Fibroblast of mammary gland (primary cell): ENCODE data around the gene USP3.
"Not testable (repeated sequence)": the region's sequence is repeated elsewhere in the genome, so short reads cannot be mapped to it uniquely, and the experiment has no call there.

ENCODE experiments used
- DNase-seq: peaks from one replicate; pipeline ENCODE4 v3.0.0-alpha.2; 2010; ENCODE audit warnings: low read depth
- H3K4me3 ChIP-seq: 2 replicates; pipeline ENCODE4 v1.5.1; 2011; ENCODE audit warnings: low read depth, mild to moderate bottlenecking, low read length, moderate library complexity; ENCODE audit not compliant: control insufficient read depth
- TF ChIP-seq, protein P1 (sequence below): conservative IDR thresholded peaks from 2 replicates; pipeline ENCODE4 v1.5.1; 2011; ENCODE audit warnings: low read depth, low read length, inconsistent platforms; ENCODE audit not compliant: control insufficient read depth, insufficient read depth

USP3 gene

DNA sequence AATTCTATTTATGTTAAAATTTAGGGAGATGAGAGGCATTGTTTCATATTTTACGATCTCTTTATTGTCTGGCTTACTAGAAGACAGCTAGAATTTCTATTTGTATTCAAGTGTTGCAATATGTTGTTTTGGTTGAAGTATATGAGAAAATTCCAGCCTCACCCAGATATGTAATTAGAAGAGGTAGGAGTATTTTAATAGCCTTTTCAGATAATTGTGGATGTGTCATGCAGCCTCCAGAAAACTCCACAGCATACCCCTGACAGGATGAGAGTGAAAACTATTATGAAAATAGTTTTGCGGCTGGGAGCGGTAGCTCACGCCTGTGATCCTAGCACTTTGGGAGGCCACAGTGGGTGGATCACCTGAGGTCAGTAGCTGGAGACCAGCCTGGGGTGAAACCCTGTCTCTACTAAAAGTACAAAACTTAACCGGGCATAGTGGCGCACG is 21.5 kb upstream of the USP3 start:
- no peak overlapping the region for H3K4me3 ChIP-seq
- no peak for DNase-seq
- TF ChIP-seq, protein P1, sequence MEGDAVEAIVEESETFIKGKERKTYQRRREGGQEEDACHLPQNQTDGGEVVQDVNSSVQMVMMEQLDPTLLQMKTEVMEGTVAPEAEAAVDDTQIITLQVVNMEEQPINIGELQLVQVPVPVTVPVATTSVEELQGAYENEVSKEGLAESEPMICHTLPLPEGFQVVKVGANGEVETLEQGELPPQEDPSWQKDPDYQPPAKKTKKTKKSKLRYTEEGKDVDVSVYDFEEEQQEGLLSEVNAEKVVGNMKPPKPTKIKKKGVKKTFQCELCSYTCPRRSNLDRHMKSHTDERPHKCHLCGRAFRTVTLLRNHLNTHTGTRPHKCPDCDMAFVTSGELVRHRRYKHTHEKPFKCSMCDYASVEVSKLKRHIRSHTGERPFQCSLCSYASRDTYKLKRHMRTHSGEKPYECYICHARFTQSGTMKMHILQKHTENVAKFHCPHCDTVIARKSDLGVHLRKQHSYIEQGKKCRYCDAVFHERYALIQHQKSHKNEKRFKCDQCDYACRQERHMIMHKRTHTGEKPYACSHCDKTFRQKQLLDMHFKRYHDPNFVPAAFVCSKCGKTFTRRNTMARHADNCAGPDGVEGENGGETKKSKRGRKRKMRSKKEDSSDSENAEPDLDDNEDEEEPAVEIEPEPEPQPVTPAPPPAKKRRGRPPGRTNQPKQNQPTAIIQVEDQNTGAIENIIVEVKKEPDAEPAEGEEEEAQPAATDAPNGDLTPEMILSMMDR: no peak

GRCh38 chr15:63483521-63484371 is 20.6 kb upstream of the USP3 start:
- TF ChIP-seq, protein P1: no peak
- DNase-seq: peak; percentile 43
- no peak overlapping the region for H3K4me3 ChIP-seq

DNA sequence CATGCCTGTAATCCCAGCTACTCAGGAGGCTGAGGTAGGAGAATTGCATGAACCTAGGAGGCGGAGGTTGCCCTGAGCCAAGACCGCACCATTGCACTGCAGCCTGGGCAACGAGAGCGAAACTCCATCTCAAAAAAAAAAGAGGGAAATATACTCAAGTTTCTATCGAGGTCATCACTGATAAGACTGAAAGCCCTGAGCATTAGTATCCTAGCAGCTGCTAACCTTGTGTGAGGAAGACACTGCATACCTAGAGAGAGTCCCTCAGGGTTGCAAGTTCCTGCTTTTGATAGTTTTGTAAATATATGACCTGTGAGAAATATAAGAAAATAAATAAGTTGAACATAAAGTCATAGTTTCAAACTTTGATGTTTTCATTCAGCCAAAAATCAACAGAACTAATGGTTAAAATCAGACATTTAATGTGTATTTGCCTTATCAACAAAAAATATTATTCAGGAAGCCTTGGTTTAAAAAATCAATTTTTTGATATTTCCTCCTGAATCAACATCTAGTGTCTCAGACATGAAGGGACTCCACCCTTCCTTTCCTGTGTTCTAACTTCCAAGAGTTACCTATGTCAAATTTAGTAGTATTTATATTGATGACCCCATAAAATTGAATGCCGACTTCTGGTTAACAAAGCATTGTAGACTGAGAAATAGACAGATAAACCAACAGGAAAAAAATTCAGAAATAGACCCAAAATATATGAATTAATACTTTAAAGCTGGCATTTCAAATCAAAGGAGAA is 19.8 kb upstream of the USP3 start:
- H3K4me3 ChIP-seq: no peak overlapping the region
- TF ChIP-seq, protein P1: no peak
- no peak for DNase-seq

DNA sequence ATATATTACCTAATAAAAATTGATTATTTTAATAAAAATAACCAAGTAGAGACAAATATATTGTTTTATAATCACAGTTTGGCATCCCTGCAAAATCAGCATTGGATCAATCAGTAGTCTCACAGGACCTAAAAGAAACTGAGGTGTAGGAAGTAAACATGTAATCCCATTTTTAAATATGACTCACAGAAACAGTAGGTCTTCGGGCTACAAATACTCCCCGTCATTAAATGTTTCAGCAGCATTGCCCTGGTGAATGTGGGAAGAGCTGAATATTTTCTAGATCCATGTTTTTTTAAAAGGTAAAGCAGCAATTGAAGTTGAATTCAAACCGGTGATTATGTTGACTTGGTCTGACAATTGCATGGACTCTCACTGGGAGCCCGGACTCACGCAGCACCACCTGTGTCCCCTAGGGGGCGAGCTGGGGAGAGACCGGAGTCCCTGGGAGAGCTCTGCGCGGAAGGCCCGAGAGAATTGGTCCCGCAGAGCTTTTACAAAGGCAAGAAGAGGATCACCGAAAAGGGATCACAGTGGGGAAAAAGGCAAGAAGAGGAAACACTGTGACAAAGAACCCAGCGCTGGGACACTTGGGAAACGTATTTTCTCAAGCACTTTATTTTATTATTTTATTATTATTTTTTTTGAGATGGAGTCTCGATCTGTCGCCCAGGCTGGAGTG is 17.2 kb upstream of the USP3 start:
- H3K4me3 ChIP-seq: no peak overlapping the region
- peak; percentile 73 for DNase-seq
- TF ChIP-seq, protein P1: peak; percentile 96

DNA sequence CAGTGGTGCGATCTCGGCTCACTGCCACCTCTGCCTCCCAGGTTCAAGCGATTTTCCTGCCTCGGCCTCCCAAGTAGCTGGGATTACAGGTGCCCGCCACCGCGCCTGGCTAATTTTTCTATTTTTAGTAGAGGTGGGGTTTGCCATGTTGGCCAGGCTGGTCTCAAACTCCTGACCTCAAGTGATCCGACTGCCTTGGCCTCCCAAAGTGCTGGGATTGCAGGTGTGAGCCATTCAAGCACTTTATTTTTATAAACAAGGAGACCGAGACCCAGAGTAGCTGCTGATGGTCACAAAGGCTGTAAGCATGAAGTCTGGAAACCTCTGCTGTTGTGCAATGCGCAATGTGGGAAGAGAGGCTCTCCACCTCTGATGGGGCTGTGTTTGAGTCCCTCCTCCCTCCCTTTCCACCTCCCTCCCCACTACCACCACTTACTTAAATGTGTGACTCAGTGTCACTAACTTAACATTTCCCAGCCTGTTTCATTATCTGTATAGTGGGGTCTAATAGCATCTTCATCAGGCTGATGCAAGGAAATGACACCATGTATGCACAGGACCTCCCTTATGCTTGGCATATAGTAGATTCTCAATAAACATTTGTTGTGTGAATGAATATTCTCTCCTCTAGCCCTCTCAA is 16.5 kb upstream of the USP3 start:
- not testable (repeated sequence) for DNase-seq, H3K4me3 ChIP-seq

GRCh38 chr15:63488398-63488960 is 15.9 kb upstream of the USP3 start:
- H3K4me3 ChIP-seq: no peak overlapping the region
- TF ChIP-seq, protein P1: no peak
- no peak for DNase-seq
